K562 (cell line): ENCODE results near the gene TUT4. TPM values are rescaled to one million over a fixed set of nuclear protein-coding genes. Genes with fewer than 3 reads are reported as not detected.

Experiments used
- FOS ChIP-seq: IDR thresholded peaks from 3 replicates; pipeline ENCODE4 v1.6.1; 2011; ENCODE audit not compliant: insufficient read length; ENCODE audit errors: extremely low read depth
- GABPA ChIP-seq: fragments of 200-800 bp; sonication (Bioruptor generic); conservative IDR thresholded peaks from 2 replicates; pipeline ENCODE4 v1.6.1; 2016; ENCODE audit warnings: low read depth, missing genetic modification characterization, missing compliant biosample characterization
- HIVEP1 ChIP-seq: fragments of 250-450 bp; sonication (Bioruptor Pico); IDR thresholded peaks from 2 replicates; pipeline ENCODE4 v1.4.0; 2020; ENCODE audit warnings: mild to moderate bottlenecking
- HOMEZ ChIP-seq: fragments of 250-450 bp; sonication (Bioruptor Pico); IDR thresholded peaks from 2 replicates; pipeline ENCODE4 v1.4.0; 2020; ENCODE audit warnings: mild to moderate bottlenecking, moderate library complexity
- NR2C1 ChIP-seq, 2 experiments: fragments of 450-650 bp; IDR thresholded peaks; 2 replicates each; pipeline ENCODE4 v1.6.1; 2017; ENCODE audit warnings: mild to moderate bottlenecking in 2 of 2, antibody characterized with exemption in 1 of 2, inconsistent platforms in 1 of 2, missing compliant biosample characterization in 1 of 2, missing genetic modification characterization in 1 of 2
- PHF21A ChIP-seq: fragments of 450-650 bp; IDR thresholded peaks from 2 replicates; pipeline ENCODE4 v1.6.1; 2017; ENCODE audit warnings: low read depth, borderline replicate concordance
- POLR2G ChIP-seq: fragments of 200-400 bp; formaldehyde crosslinking; IDR thresholded peaks from 2 replicates; pipeline ENCODE4 v1.6.1; 2017; ENCODE audit warnings: low read depth, mild to moderate bottlenecking, antibody characterized with exemption, low read length, moderate library complexity
- RUNX1 ChIP-seq: sonication (generic); IDR thresholded peaks from 2 replicates; pipeline ENCODE4 v1.6.1; 2016; ENCODE audit warnings: antibody characterized with exemption, low read depth
- SFPQ ChIP-seq: fragments of 200-400 bp; formaldehyde crosslinking; IDR thresholded peaks from 2 replicates; pipeline ENCODE4 v1.6.1; 2017; ENCODE audit warnings: mild to moderate bottlenecking, low read depth, low read length, moderate library complexity
- SRF ChIP-seq, 2 experiments: fragments of 250-450, 450-650 bp in 1 of 2; sonication (Bioruptor Pico) in 1 of 2; sonication (generic) in 1 of 2; formaldehyde crosslinking; IDR thresholded peaks; 2 replicates each; pipeline versions ENCODE4 v1.5.0 to v1.5.1; 2020 to 2022; ENCODE audit warnings: mild to moderate bottlenecking in 1 of 2, missing genetic modification reagents in 1 of 2
- ZBTB34 ChIP-seq: fragments of 250-450 bp; sonication (Bioruptor Pico); IDR thresholded peaks from 2 replicates; pipeline ENCODE4 v1.8.0; 2021; ENCODE audit warnings: mild to moderate bottlenecking, moderate library complexity
- ZNF41 ChIP-seq: fragments of 250-450 bp; sonication (Bioruptor Pico); conservative IDR thresholded peaks from 2 replicates; pipeline ENCODE4 v1.4.0; 2020; ENCODE audit warnings: mild to moderate bottlenecking
- ZNF518B ChIP-seq: fragments of 250-450 bp; sonication (Bioruptor Pico); IDR thresholded peaks from 2 replicates; pipeline ENCODE4 v1.5.0; 2021; ENCODE audit warnings: mild to moderate bottlenecking, moderate library complexity
- ZNF696 ChIP-seq: fragments of 250-450 bp; sonication (Bioruptor Pico); conservative IDR thresholded peaks from 2 replicates; pipeline ENCODE4 v1.4.0; 2020; ENCODE audit warnings: mild to moderate bottlenecking, moderate library complexity
- ZNF699 ChIP-seq: fragments of 250-450 bp; sonication (Bioruptor Pico); IDR thresholded peaks from 2 replicates; pipeline ENCODE4 v1.8.0; 2021; ENCODE audit warnings: mild to moderate bottlenecking, moderate library complexity; ENCODE audit not compliant: insufficient replicate concordance
- ZSCAN32 ChIP-seq: fragments of 450-650 bp; formaldehyde crosslinking; IDR thresholded peaks from 2 replicates; pipeline ENCODE4 v1.4.0; 2020; ENCODE audit warnings: mild to moderate bottlenecking, moderate library complexity
- polyA plus RNA-seq, 8 experiments: library from polyadenylated mRNA; depleted of rRNA in 4 of 8; stranded (reverse) in 5 of 8; unstranded in 3 of 8; fragments of >200 nt; fragmentation: Nextera tagmentation in 2 of 8; fragmentation: Illumina TruSeq in 1 of 8; extraction: Ambion mirVana in 2 of 8; extraction: Trizol in 1 of 8; gene quantifications; 2 replicates each; pipeline versions ENCODE4 v1.2.1 to v1.2.3, GENCODE V29; 2011 to 2014; ENCODE audit warnings: inconsistent platforms in 1 of 8, missing spikeins in 1 of 8
- total RNA-seq, 7 experiments: library from RNA; depleted of rRNA in 6 of 7; stranded (reverse); fragments of >200 nt in 6 of 7; fragmentation: Illumina TruSeq in 2 of 7; extraction: Trizol in 2 of 7; gene quantifications; 2 replicates each; pipeline versions ENCODE4 v1.2.1 to v1.2.3, GENCODE V29; 2011 to 2021; ENCODE audit warnings: low replicate concordance in 1 of 7

The TUT4 gene
- total and polyA plus RNA-seq, 9 of the 15 experiments (the other 6 are each of a cell fraction or from before 2014, with no cell fraction given), result 15.8 to 53.5 (median 36.7) TPM

GRCh38 chr1:52552505-52553361 lies at the start of gene TUT4 (continued):
- no peak for TF ChIP-seq HOMEZ (CRISPR knock-in tag)
- TF ChIP-seq SFPQ, result no peak
- TF ChIP-seq HIVEP1 (CRISPR knock-in tag), result 0 out of 2 replicates have a peak, but pooled peaks have one; percentile 35
- TF ChIP-seq ZNF699, result no peak
- no peak for TF ChIP-seq FOS
- TF ChIP-seq ZBTB34 (CRISPR knock-in tag), result no peak
- 0 out of 2 replicates have a peak, but pooled peaks have one; percentile 63 for TF ChIP-seq PHF21A
- TF ChIP-seq ZSCAN32 (CRISPR knock-in tag), result no peak
- no peak for TF ChIP-seq RUNX1
- TF ChIP-seq ZNF41 (CRISPR knock-in tag), result 0 out of 2 replicates have a peak, but pooled peaks have one; percentile 31
- no peak for TF ChIP-seq ZNF518B (CRISPR knock-in tag)
- peak; percentile 93 for TF ChIP-seq POLR2G
- no peak for TF ChIP-seq SRF (CRISPR knock-in tag; IDR thresholded peaks at IDR 0.05)
- TF ChIP-seq NR2C1 (IDR thresholded peaks at IDR 0.05), result no peak
- peak; percentile 35; the same call in 1 of the 2 replicates for TF ChIP-seq NR2C1 (tag; IDR thresholded peaks at IDR 0.05)
- TF ChIP-seq ZNF696 (CRISPR knock-in tag), result no peak
- peak; percentile 39; the same call in 1 of the 2 replicates for TF ChIP-seq GABPA (tag)
